Ovary (tissue), 9 donors: ENCODE measurements around the gene ATG3. TPM values are rescaled to one million over a fixed set of nuclear protein-coding genes. Genes with fewer than 3 reads are reported as not detected.
"Not testable (repeated sequence)": the region's sequence is repeated elsewhere in the genome, so short reads cannot be mapped to it uniquely, and the experiment has no call there.

Source experiments
- DNase-seq, 5 donors: peaks; one replicate each; pipeline ENCODE4 v3.0.0-alpha.2; 2019 to 2020
- H3K27ac ChIP-seq, 2 donors: fragments of 200-600 bp; one replicate each; pipeline versions ENCODE4 v1.5.1 to v1.8.0; 2019 to 2022
- H3K27me3 ChIP-seq: fragments of 200-600 bp; one replicate; pipeline ENCODE4 v1.8.0; 2022
- H3K36me3 ChIP-seq: fragments of 200-600 bp; sonication (generic); one replicate; pipeline ENCODE4 v1.5.1; 2019
- H3K4me1 ChIP-seq: one replicate; pipeline ENCODE4 v1.8.1; 2013; ENCODE audit warnings: mild to moderate bottlenecking, moderate library complexity; ENCODE audit not compliant: insufficient read depth
- H3K4me3 ChIP-seq: fragments of 200-600 bp; sonication (generic); one replicate; pipeline ENCODE4 v1.5.1; 2017
- H3K9me3 ChIP-seq, 2 donors: fragments of 200-600 bp in 1 of 2; sonication (generic) in 1 of 2; one replicate each; pipeline versions ENCODE4 v1.5.1 to v1.8.1; 2013 to 2019; ENCODE audit warnings: mild to moderate bottlenecking in 1 of 2, moderate library complexity in 1 of 2
- CTCF ChIP-seq, 3 donors: fragments of 450-650 bp in 2 of 3; fragments of 200-600 bp in 1 of 3; IDR thresholded peaks; one replicate each; pipeline versions ENCODE4 v1.5.1 to v1.8.0; 2016 to 2022; ENCODE audit warnings: antibody characterized with exemption in 3 of 3, mild to moderate bottlenecking in 1 of 3
- EP300 ChIP-seq: sonication (generic); formaldehyde crosslinking; IDR thresholded peaks from one replicate; pipeline ENCODE4 v1.6.1; 2017; ENCODE audit warnings: antibody characterized with exemption
- POLR2A ChIP-seq: fragments of 450-650 bp; IDR thresholded peaks from one replicate; pipeline ENCODE4 v1.6.1; 2017; ENCODE audit warnings: antibody characterized with exemption, mild to moderate bottlenecking, moderate library complexity
- WGBS, 3 donors: extraction: QIAGEN DNeasy Blood & Tissue Kit in 1 of 3; methylation state at CpG; one replicate each; pipeline versions ENCODE4 v1.1.5 to v1.1.7; 2013 to 2017; 5-methylcytosine and 5-hydroxymethylcytosine counted together
- intact Hi-C, 4 donors: fragments of 100-400 bp; cut with DNase I; formaldehyde crosslinking; loops; one replicate each; pipeline versions ENCODE4 v1.11.0 to v1.15.1; 2022 to 2023
- polyA plus RNA-seq, 2 donors: library from polyadenylated mRNA; stranded (reverse); fragments of 200-250 nt in 1 of 2; fragments of 350-450 nt in 1 of 2; fragmentation: Illumina TruSeq in 1 of 2; extraction: RNeasy Lipid Tissue Mini Kit (QIAGEN cat#74804) in 1 of 2; gene quantifications; one replicate each; pipeline ENCODE4 v1.2.3, GENCODE V29; 2013 to 2014
- total RNA-seq, 7 donors: library from RNA; depleted of rRNA in 2 of 7; stranded (reverse); fragments of >200 nt in 2 of 7; fragmentation: NEBNext Ultra II Directional in 3 of 7; extraction: Animal tissue kit (Norgen Biotek cat#: 25700) in 3 of 7; gene quantifications; one replicate each; pipeline versions ENCODE4 v1.1.0 to v1.2.4, GENCODE V29; 2016 to 2023
- donor health status: DM: no; HTN: no; CAD: no; lungs with moderate emphysema.
- donor health status: DM: no; HTN: no; CAD: no.
- donor health status: Bipolar disorder and iron deficiency.
- donor health status: DM: yes; HTN: yes; CAD: no.
- donor health status: DM: no; HTN: no; CAD: no.
- donor health status: DM: yes; HTN: yes; CAD: no.

ATG3 gene
- total and polyA plus RNA-seq, 9 donors, result 28.4 to 59.4 (median 40.7) TPM

- H3K36me3 ChIP-seq, result no peaks in the 10 kb centered on the region
- H3K27ac ChIP-seq, result no peak overlapping the region
Measured at GRCh38 chr3:112572701-112573100, 10.9 kb upstream of the ATG3 start.

GRCh38 chr3:112569265-112569664 is 7.5 kb upstream of the ATG3 start:
- no peaks in the 10 kb centered on the region for H3K36me3 ChIP-seq
- no peaks in the 10 kb centered on the region for H3K4me1 ChIP-seq
- DNase-seq, result no peak
- H3K27ac ChIP-seq, result no peak overlapping the region
- no peak overlapping the region for H3K4me3 ChIP-seq
- intact Hi-C loops, result no loop called here
- no peaks in the 10 kb centered on the region for H3K9me3 ChIP-seq
- no peaks in the 10 kb centered on the region for H3K27me3 ChIP-seq
- TF ChIP-seq CTCF (IDR thresholded peaks at IDR 0.05) (no peak), EP300 (no peak), POLR2A (no peak)
- 11 to 33% (median 17%) methylated on average over 1 of the region's 1 CpG for WGBS, 3 donors

More at GRCh38 chr3:112572701-112573100, 10.9 kb upstream of the ATG3 start:
- Histone ChIP-seq H3K4me3 (no peak overlapping the region), H3K4me1 (no peaks in the 10 kb centered on the region), H3K27me3 (no peaks in the 10 kb centered on the region), H3K9me3 (no peaks in the 10 kb centered on the region)
- WGBS, 3 donors, result 96 to 100% (median 98%) methylated on average over 1 of the region's 1 CpG
- DNase-seq, result no peak
- TF ChIP-seq POLR2A, result no peak
- TF ChIP-seq CTCF (IDR thresholded peaks at IDR 0.05), result no peak
- no peak for TF ChIP-seq EP300
- intact Hi-C loops, result no loop called here

GRCh38 chr3:112568642-112569041 is 6.9 kb upstream of the ATG3 start:
- 70 to 86% (median 85%) methylated on average over 2 of the region's 2 CpGs for WGBS, 3 donors

GRCh38 chr3:112564940-112565305 is 3.2 kb upstream of the ATG3 start:
- Histone ChIP-seq H3K36me3 (no peaks in the 10 kb centered on the region), H3K9me3 (no peaks in the 10 kb centered on the region), H3K4me3 (no peak overlapping the region), H3K4me1 (peaks cover 1% of the 10 kb centered on the region), H3K27me3 (no peaks in the 10 kb centered on the region), H3K27ac (no peak overlapping the region)
- intact Hi-C loops, result loop anchor here in 2 of 4 donors (5.0 kb wide), 2 partner anchors 72 to 1182 kb away; partner anchors contain the start of genes ATP6V1A (in 1 of the 2) and NAA50 (in 1 of the 2)
- TF ChIP-seq POLR2A, result no peak
- TF ChIP-seq EP300, result no peak
- TF ChIP-seq CTCF (IDR thresholded peaks at IDR 0.05), result no peak
- DNase-seq, result no peak

More at GRCh38 chr3:112568642-112569041, 6.9 kb upstream of the ATG3 start:
- no peak for TF ChIP-seq EP300
- no peak for TF ChIP-seq POLR2A
- no peak for TF ChIP-seq CTCF (IDR thresholded peaks at IDR 0.05)
- intact Hi-C loops, result no loop called here
- no peak for DNase-seq
- H3K27me3 ChIP-seq, result no peaks in the 10 kb centered on the region
- H3K4me3 ChIP-seq, result no peak overlapping the region
- no peaks in the 10 kb centered on the region for H3K9me3 ChIP-seq
- no peaks in the 10 kb centered on the region for H3K4me1 ChIP-seq
- H3K36me3 ChIP-seq, result no peaks in the 10 kb centered on the region
- no peak overlapping the region for H3K27ac ChIP-seq

GRCh38 chr3:112564247-112564939 is 2.6 kb upstream of the ATG3 start:
- not testable (repeated sequence) for H3K9me3 ChIP-seq, H3K4me1 ChIP-seq, H3K4me3 ChIP-seq, H3K36me3 ChIP-seq, DNase-seq, H3K27ac ChIP-seq, H3K27me3 ChIP-seq
- intact Hi-C loops, result loop anchor here in 2 of 4 donors (5.0 kb wide), 2 partner anchors 73 to 1183 kb away; partner anchors contain the start of genes ATP6V1A (in 1 of the 2) and NAA50 (in 1 of the 2)
- 79 to 84% (median 82%) methylated on average over 13 to 15 of the region's 15 CpGs for WGBS, 3 donors
